HG03439 (cell line): ENCODE data around the gene ADAMTS15.

ENCODE experiments used
- ATAC-seq: cut with Tn5 transposase; IDR thresholded peaks from one replicate; pipeline ENCODE4 v1.9.1; 2021; ENCODE audit warnings: mild to moderate bottlenecking, moderate library complexity; ENCODE audit not compliant: unreplicated experiment

Gene ADAMTS15

GRCh38 chr11:130416906-130417305, 31.5 kb upstream of the ADAMTS15 start:
- ATAC-seq, result no peak

- ATAC-seq, result no peak
Observed at GRCh38 chr11:130418210-130418609, 30.2 kb upstream of the ADAMTS15 start.

GRCh38 chr11:130418756-130419155, 29.7 kb upstream of the ADAMTS15 start:
- ATAC-seq, result no peak

DNA sequence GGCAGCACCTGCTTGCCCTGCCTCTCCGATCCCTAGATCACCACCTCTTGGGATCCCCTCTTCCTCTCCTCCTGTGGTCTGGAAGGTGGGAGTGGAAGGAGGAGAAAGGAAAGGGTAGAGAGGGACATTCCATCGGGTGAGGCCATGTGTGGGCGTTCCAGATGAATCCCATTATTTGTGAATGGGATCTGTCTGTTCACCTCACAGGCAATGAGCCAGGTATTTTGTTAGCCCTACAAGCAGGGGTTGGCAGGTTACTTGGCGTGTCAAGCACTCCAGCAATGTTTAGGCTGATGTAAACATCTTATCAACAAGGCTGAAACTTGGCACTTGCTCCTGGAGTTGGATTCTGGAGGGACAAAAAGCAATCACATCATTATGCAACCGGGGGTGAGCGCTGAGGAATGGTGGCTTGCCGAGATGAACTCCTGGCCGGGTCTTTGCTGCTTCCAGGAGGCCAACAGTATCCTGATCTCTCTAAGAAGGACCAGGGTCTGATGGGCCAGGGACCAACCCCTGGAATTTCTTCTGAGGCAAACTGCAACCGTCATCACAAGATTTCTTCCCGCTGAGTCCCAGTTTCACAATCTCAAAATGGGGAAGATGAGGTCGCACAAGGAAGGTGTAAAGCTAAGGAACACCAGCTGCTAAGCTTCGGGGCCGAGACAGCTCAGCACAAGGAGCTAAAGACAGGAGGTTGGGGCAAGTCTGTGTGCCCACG, 27.8 kb upstream of the ADAMTS15 start:
- ATAC-seq, result no peak

GRCh38 chr11:130421199-130421585, 27.3 kb upstream of the ADAMTS15 start:
- no peak for ATAC-seq

DNA sequence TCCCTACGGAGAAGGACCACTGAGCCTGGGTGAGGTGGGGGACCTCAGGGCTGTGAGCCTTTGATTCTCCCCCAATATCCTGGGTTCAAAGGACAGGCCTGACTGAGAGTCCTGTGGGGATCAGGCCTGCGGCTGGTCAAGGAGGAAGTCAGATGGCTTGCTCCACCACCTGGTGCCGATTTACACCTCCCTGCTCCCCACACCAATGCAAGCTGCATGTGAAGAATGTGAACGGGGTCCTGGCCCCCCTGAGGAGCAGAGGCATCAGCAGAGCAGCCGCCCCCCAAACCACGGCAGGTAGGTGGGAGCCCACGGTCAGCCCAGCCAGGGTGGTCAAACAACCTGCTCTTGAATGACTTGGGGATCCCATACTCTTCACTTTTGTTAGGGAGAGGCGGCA, 26.7 kb upstream of the ADAMTS15 start:
- no peak for ATAC-seq

- ATAC-seq, result no peak
Observed at GRCh38 chr11:130422251-130422995, 26.0 kb upstream of the ADAMTS15 start.

DNA sequence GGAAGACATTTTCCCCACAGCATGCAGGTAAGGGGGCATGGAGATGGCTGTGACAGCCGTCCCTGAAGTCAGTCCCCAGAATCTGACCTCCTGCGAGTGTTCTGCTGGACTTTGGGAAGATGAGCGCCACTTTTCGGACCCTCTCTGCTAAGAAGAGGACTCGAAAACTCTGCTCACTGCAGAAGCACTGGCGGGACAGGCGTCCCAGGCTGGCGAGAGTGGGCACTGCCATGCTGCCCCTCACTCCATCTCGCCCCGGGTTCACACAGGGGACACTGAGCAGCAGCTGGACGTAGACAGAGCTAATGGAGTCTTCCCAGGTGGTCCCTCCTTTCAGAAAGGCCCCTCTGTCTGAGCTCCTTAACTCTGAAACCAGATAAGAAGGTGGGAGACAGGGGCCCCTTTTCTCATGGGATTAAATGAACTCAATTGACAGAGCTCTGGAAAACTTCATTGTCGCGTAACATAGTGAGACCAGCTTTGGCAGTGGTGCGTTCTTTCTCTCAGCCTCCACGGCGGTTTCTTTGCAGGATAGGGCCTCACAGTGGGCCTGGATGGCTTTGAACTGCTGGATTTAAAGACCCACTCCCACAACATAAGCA, 24.8 kb upstream of the ADAMTS15 start:
- no peak for ATAC-seq

GRCh38 chr11:130424613-130425140, 23.8 kb upstream of the ADAMTS15 start:
- ATAC-seq, result no peak

DNA sequence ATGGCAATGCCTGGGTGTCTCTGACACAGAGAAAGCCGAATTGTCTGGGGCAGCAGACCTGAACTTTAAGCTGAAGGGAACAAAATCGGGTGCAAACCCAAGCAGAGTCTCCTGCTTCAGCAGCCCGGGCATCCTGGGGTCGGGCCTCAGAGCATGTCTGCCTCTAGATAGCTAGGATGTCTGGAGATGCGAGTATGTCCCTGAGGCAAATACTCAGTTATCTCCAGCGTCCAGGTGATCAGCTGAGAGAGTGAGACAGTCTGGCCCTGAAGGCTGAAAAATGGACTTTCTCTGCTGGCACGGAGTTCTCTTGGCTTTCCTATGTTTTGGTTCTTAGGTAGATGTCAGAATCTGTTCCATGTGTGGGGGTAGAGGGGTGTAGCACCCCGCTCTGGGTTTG, 23.3 kb upstream of the ADAMTS15 start:
- no peak for ATAC-seq

- no peak for ATAC-seq
Observed at GRCh38 chr11:130426223-130426836, 22.1 kb upstream of the ADAMTS15 start.

DNA sequence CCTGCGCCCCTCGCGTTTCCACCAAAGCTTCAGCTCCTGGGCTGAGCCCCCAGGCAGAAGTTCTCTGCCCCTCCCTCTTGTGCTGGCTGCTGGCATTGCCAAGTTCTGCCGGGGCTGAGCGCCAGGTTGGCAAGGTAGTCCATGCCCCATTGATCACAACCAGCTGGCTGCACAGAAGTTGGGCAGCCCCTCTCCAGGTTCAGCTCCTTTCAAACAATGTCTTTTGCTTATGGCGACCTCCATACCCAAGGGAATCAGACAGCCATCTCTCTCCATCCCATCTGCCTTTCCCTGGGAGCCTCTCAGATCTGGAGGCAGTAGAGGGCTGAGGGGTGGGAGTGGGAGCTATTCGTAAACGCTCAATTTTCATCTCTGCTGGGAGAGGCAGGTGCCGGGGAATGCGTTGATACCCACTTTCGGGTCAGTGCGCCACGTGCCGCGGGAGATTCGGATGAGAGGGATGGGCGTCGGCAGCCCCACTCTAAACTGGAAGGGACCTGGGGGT, 21.6 kb upstream of the ADAMTS15 start:
- ATAC-seq, result no peak

DNA sequence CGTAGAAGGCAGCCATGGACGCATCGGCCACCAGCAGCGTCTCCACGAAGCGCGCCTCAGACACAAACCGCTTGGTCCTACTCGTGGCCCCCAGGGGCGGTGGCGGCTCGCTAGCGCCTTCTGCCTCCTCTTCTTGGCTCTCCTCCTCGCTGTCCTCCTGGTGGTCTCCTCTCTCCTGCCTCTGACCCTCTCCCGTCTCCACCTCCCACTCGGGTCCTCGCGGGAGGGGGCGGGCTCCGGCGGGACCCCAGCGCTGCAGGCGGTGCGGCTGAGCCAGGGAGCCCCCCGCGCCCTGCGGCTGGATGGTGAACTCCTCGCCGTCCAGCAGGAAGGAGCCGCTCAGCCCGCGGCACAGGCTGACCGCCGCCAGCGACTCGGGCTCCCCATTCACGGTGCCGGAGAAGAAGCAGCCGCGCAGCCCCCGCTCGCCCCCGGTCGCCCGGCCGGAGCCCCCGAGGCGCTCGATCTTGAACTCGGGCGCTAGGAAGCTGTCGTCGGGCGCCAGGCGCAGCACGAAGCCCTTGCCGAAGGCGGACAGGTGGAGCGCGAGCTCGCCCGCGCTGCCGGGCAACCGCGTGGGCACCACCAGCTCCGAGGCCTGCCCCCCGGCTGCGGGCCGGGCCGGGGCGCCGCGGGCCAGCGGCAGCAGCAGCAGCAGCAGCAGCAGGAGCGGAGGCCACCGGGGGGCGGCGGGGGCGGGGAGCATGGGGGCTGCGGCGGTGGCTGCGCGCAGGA, 20.7 kb upstream of the ADAMTS15 start:
- no peak for ATAC-seq

DNA sequence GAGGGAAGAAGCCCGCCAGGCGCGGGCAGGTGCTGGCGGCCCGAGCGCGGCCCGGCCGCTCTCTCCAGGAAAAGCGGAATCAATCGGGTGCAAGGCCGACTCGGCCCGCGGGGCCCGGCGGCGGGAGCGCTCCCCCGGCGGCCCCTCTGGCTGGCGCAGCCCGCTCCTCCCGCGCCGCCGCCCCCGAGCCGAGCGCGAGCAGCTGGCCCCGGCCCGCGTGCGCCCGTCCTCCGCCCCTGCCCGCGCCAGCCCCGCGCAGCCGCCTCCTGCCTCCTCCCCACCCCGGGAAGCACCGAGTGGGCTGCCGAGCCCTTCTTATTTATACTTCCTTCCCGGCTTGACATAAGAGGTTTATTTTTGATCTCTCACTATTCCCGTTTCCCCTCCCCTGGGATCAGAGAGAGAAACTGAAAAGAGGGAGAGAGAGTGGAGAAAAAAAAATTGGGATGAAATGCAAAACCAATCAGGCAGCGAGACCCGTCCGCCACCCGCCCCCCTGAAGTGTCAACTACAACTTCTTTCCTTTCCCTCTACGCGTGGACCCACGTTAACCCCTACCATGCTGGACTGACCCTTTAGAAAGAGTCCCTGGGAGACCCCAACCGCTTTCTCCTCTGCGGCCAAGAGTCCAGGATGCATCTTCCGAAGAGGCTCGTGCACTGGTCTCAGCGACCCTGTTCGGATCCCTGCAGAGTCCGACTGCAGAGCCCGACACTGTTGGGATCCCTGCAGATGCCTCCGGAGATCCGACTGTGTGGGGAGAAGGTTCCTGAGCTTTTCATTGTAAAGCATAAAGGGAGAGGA, 19.9 kb upstream of the ADAMTS15 start, which contains the start of gene ADAMTS8:
Gene ADAMTS8 (minus strand): TSS at position 294 of the 804 bp plus-strand sequence. CDS start 323 bp downstream, outside the sequence.
- ATAC-seq, result no peak

GRCh38 chr11:130429120-130429681, 19.2 kb upstream of the ADAMTS15 start:
- no peak for ATAC-seq

- no peak for ATAC-seq
Observed at GRCh38 chr11:130429983-130430382, 18.5 kb upstream of the ADAMTS15 start.

DNA sequence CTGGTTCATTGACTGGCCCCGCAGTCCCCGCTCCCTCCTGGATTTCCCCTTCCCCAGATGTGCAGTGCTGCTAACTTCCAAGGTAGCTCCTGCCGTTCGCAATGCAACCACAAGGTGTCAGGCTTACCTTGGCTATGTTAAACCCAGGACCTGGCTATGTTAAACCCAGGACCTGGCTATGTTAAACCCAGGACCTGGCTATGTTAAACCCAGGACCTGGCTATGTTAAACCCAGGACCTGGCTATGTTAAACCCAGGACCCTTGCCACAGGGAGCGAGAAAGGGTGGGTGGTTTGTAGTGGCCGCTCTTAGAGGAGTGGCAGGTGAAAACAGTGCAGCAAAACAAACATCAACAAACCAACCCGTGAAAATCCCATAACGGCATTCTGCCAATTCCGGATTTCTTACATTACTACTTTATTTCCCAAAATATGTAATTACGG, 17.1 kb upstream of the ADAMTS15 start:
- ATAC-seq, result no peak

DNA sequence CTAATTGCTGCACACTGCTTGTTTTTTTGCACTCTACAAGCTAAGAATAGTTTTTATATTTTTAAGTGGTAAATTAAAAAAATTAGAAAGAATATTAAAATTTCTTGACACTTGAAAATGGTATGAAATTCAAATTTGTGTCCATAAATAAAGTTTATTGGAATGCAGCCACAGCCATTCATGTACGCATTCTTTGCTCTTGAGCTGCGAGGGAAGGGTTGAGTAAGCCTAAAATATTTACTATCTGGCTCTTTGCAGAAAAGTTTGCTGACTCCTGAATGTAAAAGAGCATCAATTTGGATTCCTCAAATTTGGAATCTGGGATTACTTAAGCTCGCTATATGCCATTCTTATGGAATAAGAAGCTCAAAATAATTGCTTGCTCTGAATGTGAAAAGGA, 16.6 kb upstream of the ADAMTS15 start:
- no peak for ATAC-seq

- ATAC-seq, result no peak
Observed at GRCh38 chr11:130433357-130433756, 15.1 kb upstream of the ADAMTS15 start.
